GM23338 (cell line): ENCODE results near the gene SPA17. TPM values are rescaled to one million over a fixed set of nuclear protein-coding genes. Genes with fewer than 3 reads are reported as not detected.
A peak's percentile ranks its signal among the peaks of the same experiment; 100 is the strongest.

Experiments
- ATAC-seq: fragments of 200-7000 bp; cut with Tn5 transposase; 3 replicates; pipeline ENCODE4 v1.9.1; 2020
- DNase-seq: peaks from one replicate; pipeline ENCODE4 v3.0.0-alpha.2; 2015; ENCODE audit warnings: low spot score
- H2AFZ ChIP-seq: fragments of 200-600 bp; sonication (generic); 2 replicates; pipeline ENCODE4 v1.8.0; 2016; ENCODE audit warnings: antibody characterized with exemption, mild to moderate bottlenecking, moderate library complexity
- H3F3A ChIP-seq: fragments of 200-600 bp; sonication (generic); replicated peaks from 2 replicates; pipeline ENCODE4 v1.8.0; 2017; ENCODE audit warnings: antibody characterized with exemption, mixed run types, low read depth
- H3K27ac ChIP-seq: fragments of 200-600 bp; sonication (generic); 2 replicates; pipeline ENCODE4 v1.6.1; 2016; ENCODE audit warnings: low read depth
- H3K27me3 ChIP-seq: fragments of 200-600 bp; sonication (generic); 2 replicates; pipeline ENCODE4 v1.8.0; 2016; ENCODE audit warnings: mild to moderate bottlenecking, mixed run types, moderate library complexity; ENCODE audit not compliant: insufficient read depth
- H3K36me3 ChIP-seq: fragments of 200-600 bp; sonication (generic); 2 replicates; pipeline ENCODE4 v1.8.0; 2016; ENCODE audit warnings: mild to moderate bottlenecking; ENCODE audit not compliant: insufficient read depth
- H3K4me1 ChIP-seq: fragments of 200-600 bp; sonication (generic); 2 replicates; pipeline ENCODE4 v1.8.0; 2016; ENCODE audit warnings: mild to moderate bottlenecking, moderate library complexity; ENCODE audit not compliant: insufficient read depth
- H3K4me2 ChIP-seq: fragments of 200-600 bp; sonication (generic); 2 replicates; pipeline ENCODE4 v1.7.1; 2017; ENCODE audit warnings: mixed run types
- H3K4me3 ChIP-seq: fragments of 200-600 bp; sonication (generic); 2 replicates; pipeline ENCODE4 v1.6.1; 2016; ENCODE audit warnings: mixed run types
- H3K79me2 ChIP-seq: fragments of 200-600 bp; sonication (generic); replicated peaks from 2 replicates; pipeline ENCODE4 v1.8.0; 2017; ENCODE audit warnings: mild to moderate bottlenecking; ENCODE audit not compliant: insufficient read depth
- H3K9me2 ChIP-seq: fragments of 200-600 bp; sonication (generic); 2 replicates; pipeline ENCODE4 v1.8.0; 2017; ENCODE audit not compliant: insufficient read depth
- H4K20me1 ChIP-seq: fragments of 200-600 bp; sonication (generic); replicated peaks from 2 replicates; pipeline ENCODE4 v1.8.0; 2017; ENCODE audit warnings: mild to moderate bottlenecking; ENCODE audit not compliant: insufficient read depth
- H3K27ac Mint-ChIP-seq: 2 replicates; pipeline ENCODE4 v1.8.0; 2020; ENCODE audit warnings: inconsistent platforms, mild to moderate bottlenecking, moderate library complexity, mixed read lengths
- H3K27me3 Mint-ChIP-seq: 3 replicates; pipeline ENCODE4 v1.8.0; 2022; ENCODE audit warnings: low read depth, mild to moderate bottlenecking, moderate library complexity, mixed read lengths, inconsistent platforms; ENCODE audit not compliant: insufficient read depth, poor library complexity
- H3K36me3 Mint-ChIP-seq: 3 replicates; pipeline ENCODE4 v1.8.0; 2021; ENCODE audit warnings: low read depth, mild to moderate bottlenecking, inconsistent platforms, moderate library complexity, mixed read lengths
- H3K4me1 Mint-ChIP-seq: 3 replicates; pipeline ENCODE4 v1.8.0; 2020; ENCODE audit warnings: mild to moderate bottlenecking, inconsistent platforms, mixed read lengths
- H3K4me3 Mint-ChIP-seq: 3 replicates; pipeline ENCODE4 v1.8.0; 2021; ENCODE audit warnings: moderate library complexity, mild to moderate bottlenecking, inconsistent platforms, mixed read lengths
- H3K9me3 Mint-ChIP-seq: 3 replicates; pipeline ENCODE4 v1.8.0; 2020; ENCODE audit warnings: moderate library complexity, mild to moderate bottlenecking, inconsistent platforms, mixed read lengths
- CREB1 ChIP-seq: fragments of 250-450 bp; sonication (Bioruptor Pico); IDR thresholded peaks from 2 replicates; pipeline ENCODE4 v1.5.0; 2020; ENCODE audit warnings: low read depth, mild to moderate bottlenecking, moderate library complexity
- CTCF ChIP-seq, 2 experiments: fragments of 200-600 bp in 1 of 2; sonication (generic) in 1 of 2; conservative IDR thresholded peaks; 2 replicates each; pipeline versions ENCODE4 v1.5.1 to v1.6.1; 2016 to 2017; ENCODE audit warnings: antibody characterized with exemption in 2 of 2, low read depth in 2 of 2, mild to moderate bottlenecking in 2 of 2, moderate library complexity in 1 of 2
- ETS1 ChIP-seq: IDR thresholded peaks from 2 replicates; pipeline ENCODE4 v1.6.1; 2016; ENCODE audit warnings: antibody characterized with exemption
- EZH2 ChIP-seq: fragments of 200-600 bp; sonication (generic); IDR thresholded peaks from one replicate; pipeline ENCODE4 v1.8.0; 2017; ENCODE audit warnings: antibody characterized with exemption, mild to moderate bottlenecking, low read depth; ENCODE audit not compliant: unreplicated experiment
- NANOG ChIP-seq: IDR thresholded peaks from 2 replicates; pipeline ENCODE4 v1.6.1; 2016; ENCODE audit warnings: antibody characterized with exemption, borderline replicate concordance
- REST ChIP-seq: IDR thresholded peaks from one replicate; pipeline ENCODE4 v1.6.1; 2018; ENCODE audit warnings: antibody characterized with exemption; ENCODE audit not compliant: unreplicated experiment
- ZNF331 ChIP-seq: fragments of 250-450 bp; sonication (Bioruptor Pico); IDR thresholded peaks from 2 replicates; pipeline ENCODE4 v1.5.0; 2020; ENCODE audit warnings: low read depth, mild to moderate bottlenecking, moderate library complexity
- ZNF462 ChIP-seq: fragments of 250-450 bp; sonication (Bioruptor Pico); IDR thresholded peaks from 2 replicates; pipeline ENCODE4 v1.5.0; 2020; ENCODE audit warnings: mild to moderate bottlenecking, moderate library complexity
- polyA plus RNA-seq: library from polyadenylated mRNA; unstranded; fragments of >200 nt; fragmentation: Nextera tagmentation; extraction: Ambion mirVana; gene quantifications from 2 replicates; pipeline ENCODE4 v1.2.1, GENCODE V29; 2016
- total RNA-seq: library from RNA; depleted of rRNA; stranded (reverse); fragments of >200 nt; shearing (Covaris generic); gene quantifications from 2 replicates; pipeline ENCODE4 v1.2.3, GENCODE V29; 2014

SPA17 gene
- total and polyA plus RNA-seq, 2 experiments from 2014 or later = 3.2 to 14.9 TPM

- no peaks in the 10 kb centered on the region for H3K36me3 ChIP-seq
- H3K4me3 Mint-ChIP-seq = peak overlapping the region; percentile 77
- H3K9me2 ChIP-seq = no peaks in the 10 kb centered on the region
- no peaks in the 10 kb centered on the region for H3F3A ChIP-seq
- H3K4me1 ChIP-seq = peaks cover 33% of the 10 kb centered on the region
- no peaks in the 10 kb centered on the region; the same call in 1 of the 3 replicates for H3K36me3 Mint-ChIP-seq
- TF ChIP-seq REST = no peak
- peak; percentile 17 for TF ChIP-seq EZH2
- peak; percentile 21 to 35; a peak in 3 of 4 replicates for TF ChIP-seq CTCF (conservative IDR thresholded peaks at IDR 0.05; ENCODE audit: low read depth in 2 of 2)
- H4K20me1 ChIP-seq = peaks cover 19% of the 10 kb centered on the region
- peak overlapping the region; percentile 96 for H3K4me2 ChIP-seq
- H3K27ac Mint-ChIP-seq = no peak overlapping the region
- peak overlapping the region; percentile 84 for H3K4me3 ChIP-seq
- H3K79me2 ChIP-seq = no peaks in the 10 kb centered on the region
- H3K27ac ChIP-seq = no peak overlapping the region
- H2AFZ ChIP-seq = peak overlapping the region; percentile 80; the same call in 1 of the 2 replicates
- peaks cover 92% of the 10 kb centered on the region for H3K27me3 Mint-ChIP-seq
- ATAC-seq = peak; percentile 25
- H3K27me3 ChIP-seq = peaks cover 99% of the 10 kb centered on the region
- H3K9me3 Mint-ChIP-seq = no peaks in the 10 kb centered on the region
- peak; percentile 43 for DNase-seq
- H3K4me1 Mint-ChIP-seq = peaks cover 18% of the 10 kb centered on the region
These were observed 66.7 kb downstream of the SPA17 start for GRCh38 chr11:124740277-124740882.

- Histone ChIP-seq H3K79me2 (no peaks in the 10 kb centered on the region), H3K4me2 (no peak overlapping the region), H3K36me3 (no peaks in the 10 kb centered on the region), H3K27me3 (peaks cover 98% of the 10 kb centered on the region), H3K9me2 (no peaks in the 10 kb centered on the region), H3K27ac (no peak overlapping the region), H3F3A (no peaks in the 10 kb centered on the region; the same call in 1 of the 2 replicates), H2AFZ (no peak overlapping the region), H3K4me3 (no peak overlapping the region), H4K20me1 (peaks cover 24% of the 10 kb centered on the region), H3K4me1 (peaks cover 43% of the 10 kb centered on the region)
- ATAC-seq = no peak
- H3K9me3 Mint-ChIP-seq = no peaks in the 10 kb centered on the region
- peaks cover 99% of the 10 kb centered on the region for H3K27me3 Mint-ChIP-seq
- no peak overlapping the region for H3K4me3 Mint-ChIP-seq
- DNase-seq = no peak
- no peak overlapping the region for H3K27ac Mint-ChIP-seq
- H3K4me1 Mint-ChIP-seq = peaks cover 24% of the 10 kb centered on the region
- no peaks in the 10 kb centered on the region; the same call in 1 of the 3 replicates for H3K36me3 Mint-ChIP-seq
- no peak for TF ChIP-seq CREB1 (CRISPR knock-in tag)
- TF ChIP-seq ETS1 = no peak
- no peak for TF ChIP-seq ZNF331
- no peak for TF ChIP-seq NANOG
- TF ChIP-seq ZNF462 = no peak
These were observed 68.9 kb downstream of the SPA17 start for GRCh38 chr11:124742555-124742954.
